ENCODE measurements around the gene LRRC70.

DNA sequence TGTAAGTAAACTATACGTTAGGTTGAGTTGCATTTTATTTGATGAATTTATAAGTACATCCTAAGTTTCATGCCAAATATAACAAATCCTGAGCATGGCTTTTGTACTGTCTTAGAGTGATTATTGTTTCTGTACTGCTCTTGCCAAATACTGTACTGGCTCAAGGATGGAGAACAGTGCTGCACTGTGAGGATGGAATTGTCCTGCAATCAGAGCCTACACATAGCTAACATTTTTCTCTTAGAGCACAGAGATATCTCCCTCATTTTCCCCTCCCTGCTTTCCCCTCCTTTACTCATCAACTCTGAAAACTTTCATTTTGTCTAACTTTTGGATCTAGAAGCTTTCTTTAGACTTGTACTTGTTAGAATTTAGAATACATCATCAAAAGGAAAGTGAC lies 28.3 kb downstream of the LRRC70 start:
- TF ChIP-seq YY1 (IDR thresholded peaks at IDR 0.05; ENCODE audit: insufficient read depth, insufficient read length): no peak
- no peak for TF ChIP-seq ZNF274 (IDR thresholded peaks at IDR 0.05; ENCODE audit: low read depth, low read length)
